AG10803 (cell line): Measurements from ENCODE around the gene NPAP1.
"Not testable (repeated sequence)": the region's sequence is repeated elsewhere in the genome, so short reads cannot be mapped to it uniquely, and the experiment has no call there.

Experiments used
- DNase-seq: peaks from one replicate; pipeline ENCODE4 v3.0.0; 2010; ENCODE audit warnings: low read depth
- H3K4me3 ChIP-seq: 2 replicates; pipeline ENCODE4 v1.5.1; 2011; ENCODE audit warnings: mild to moderate bottlenecking, low read length, control low read depth
- CTCF ChIP-seq: conservative IDR thresholded peaks from 2 replicates; pipeline ENCODE4 v1.5.1; 2011; ENCODE audit warnings: mild to moderate bottlenecking, low read length, control low read depth, inconsistent platforms

Gene NPAP1

GRCh38 chr15:24662991-24663390 is 12.6 kb upstream of the NPAP1 start:
- TF ChIP-seq CTCF = no peak
- DNase-seq = no peak
- H3K4me3 ChIP-seq = no peak overlapping the region

GRCh38 chr15:24676431-24676830 is 856 bp downstream of the NPAP1 start:
- no peak overlapping the region for H3K4me3 ChIP-seq
- TF ChIP-seq CTCF = no peak
- no peak for DNase-seq

- H3K4me3 ChIP-seq = no peak overlapping the region
- DNase-seq = no peak
- TF ChIP-seq CTCF = no peak
Measured at GRCh38 chr15:24678485-24678884, 2.9 kb downstream of the NPAP1 start.

GRCh38 chr15:24682002-24682401 is 6.4 kb downstream of the NPAP1 start:
- H3K4me3 ChIP-seq = no peak overlapping the region
- TF ChIP-seq CTCF = no peak
- DNase-seq = no peak

- H3K4me3 ChIP-seq, DNase-seq: not testable (repeated sequence)
Measured at GRCh38 chr15:24682905-24683304, 7.3 kb downstream of the NPAP1 start.

GRCh38 chr15:24683736-24684135 is 8.2 kb downstream of the NPAP1 start:
- TF ChIP-seq CTCF = no peak
- H3K4me3 ChIP-seq = no peak overlapping the region

GRCh38 chr15:24684313-24684712 is 8.7 kb downstream of the NPAP1 start:
- H3K4me3 ChIP-seq = no peak overlapping the region
- DNase-seq = no peak
- TF ChIP-seq CTCF = no peak

More at GRCh38 chr15:24683736-24684135, 8.2 kb downstream of the NPAP1 start:
- DNase-seq = no peak

GRCh38 chr15:24696201-24696600 is 20.6 kb downstream of the NPAP1 start:
- DNase-seq = no peak
- TF ChIP-seq CTCF = no peak

More at GRCh38 chr15:24696201-24696600, 20.6 kb downstream of the NPAP1 start:
- no peak overlapping the region for H3K4me3 ChIP-seq
